A172 (cell line): ENCODE measurements around the gene ESF1. TPM values are rescaled to one million over a fixed set of nuclear protein-coding genes. Genes with fewer than 3 reads are reported as not detected.
"Not testable (repeated sequence)": the region's sequence is repeated elsewhere in the genome, so short reads cannot be mapped to it uniquely, and the experiment has no call there.

Experiments used
- DNase-seq: peaks from one replicate; pipeline ENCODE4 v3.0.0-alpha.2; 2015; ENCODE audit warnings: low spot score
- total RNA-seq: library from RNA; depleted of rRNA; stranded (reverse); fragments of >200 nt; shearing (Covaris generic); gene quantifications from 2 replicates; pipeline ENCODE4 v1.2.3, GENCODE V29; 2014

Gene ESF1
- total RNA-seq, 1 experiment from 2014 or later = 20.9 TPM

DNA sequence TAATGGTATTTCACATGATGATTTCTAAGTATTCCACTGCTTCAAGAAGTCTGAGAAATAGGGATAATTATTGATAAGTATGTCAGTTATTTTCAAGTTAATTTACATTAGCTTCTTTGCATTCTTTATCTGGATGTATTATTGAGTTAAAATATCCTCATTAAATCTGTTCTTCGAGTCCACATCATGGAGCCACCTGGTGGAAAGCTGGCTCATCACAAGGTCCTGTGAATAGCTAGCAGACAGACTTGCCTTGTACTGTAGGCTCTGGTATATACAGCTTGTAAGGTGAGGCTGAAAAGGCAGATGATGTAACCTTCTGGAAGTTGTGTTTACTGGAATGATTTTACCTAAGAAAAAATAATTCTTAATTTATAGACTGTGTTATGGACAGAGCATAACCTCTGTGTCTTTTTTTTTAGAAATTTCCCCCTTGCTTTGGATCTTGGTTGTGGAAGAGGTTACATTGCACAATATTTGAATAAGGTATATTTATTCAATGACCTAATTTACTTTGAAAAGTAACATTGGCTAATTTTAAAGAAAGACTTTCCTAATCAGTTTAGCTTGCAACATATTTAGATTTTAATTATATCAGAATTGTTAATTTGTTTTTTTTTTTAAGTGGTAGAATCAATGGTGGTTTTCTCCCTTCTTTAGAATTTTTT lies 3.6 kb upstream of the ESF1 start:
- peak; percentile 43 for DNase-seq

DNA sequence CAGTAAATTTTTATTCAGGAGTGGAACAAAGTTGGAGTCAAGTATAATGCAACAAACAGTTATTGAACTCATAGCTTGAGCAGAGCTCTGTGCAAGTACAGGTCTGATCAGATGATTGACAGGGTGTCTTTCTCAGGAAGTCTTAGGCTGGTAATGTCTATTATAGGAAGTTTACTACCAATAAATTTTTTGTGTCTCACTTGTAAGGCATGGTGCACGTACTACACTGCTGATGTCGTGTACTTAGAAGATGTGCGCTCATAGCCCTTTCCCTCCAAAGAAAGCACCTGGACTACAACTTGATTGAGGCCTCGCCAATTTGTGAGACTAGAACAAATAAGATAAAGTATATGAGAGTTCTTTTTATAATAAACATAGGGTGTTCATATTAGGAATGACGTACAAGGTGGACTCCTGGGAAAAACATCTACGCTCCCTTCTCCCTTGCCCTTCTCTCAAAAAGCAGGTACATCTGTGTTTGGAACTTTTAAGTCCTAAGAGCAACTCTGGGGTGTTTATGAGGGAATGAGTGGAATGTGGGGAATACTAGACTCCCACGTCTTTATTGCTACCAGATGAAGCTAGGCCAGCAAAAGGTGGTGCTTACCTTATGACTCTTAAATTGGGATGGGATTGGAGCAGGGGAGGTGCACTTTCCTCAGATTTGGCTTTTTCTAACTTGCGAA lies 1.6 kb upstream of the ESF1 start:
- DNase-seq = no peak

DNA sequence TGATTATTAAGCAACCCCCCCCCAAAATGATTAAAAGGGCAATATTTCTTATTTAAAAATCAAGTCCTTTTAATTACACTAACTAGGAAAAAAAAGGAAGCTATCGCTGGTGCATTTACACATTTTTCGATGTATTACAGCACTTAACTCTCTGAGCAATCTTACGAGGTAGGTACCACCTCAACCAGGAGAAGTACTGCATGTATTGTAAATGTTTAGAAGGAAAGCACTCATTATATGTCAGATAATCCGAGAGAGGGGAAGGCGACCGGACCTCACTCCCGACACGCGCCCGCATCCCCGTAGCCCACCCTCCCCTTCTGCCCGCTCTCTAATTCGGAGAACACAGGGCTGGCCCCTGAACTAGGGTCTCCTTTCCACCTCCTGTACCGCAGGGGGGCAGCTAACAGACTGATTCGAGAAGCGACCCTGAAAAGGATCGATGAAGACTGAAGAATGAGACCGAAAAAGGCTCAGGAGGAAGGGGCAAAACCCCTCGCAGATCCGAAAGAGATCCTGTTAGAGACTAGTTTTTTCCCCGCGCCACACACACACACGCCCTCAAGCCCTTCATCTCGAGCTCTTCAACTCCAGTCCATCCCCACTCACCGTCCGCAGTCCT lies 337 bp downstream of the ESF1 start:
- no peak for DNase-seq

DNA sequence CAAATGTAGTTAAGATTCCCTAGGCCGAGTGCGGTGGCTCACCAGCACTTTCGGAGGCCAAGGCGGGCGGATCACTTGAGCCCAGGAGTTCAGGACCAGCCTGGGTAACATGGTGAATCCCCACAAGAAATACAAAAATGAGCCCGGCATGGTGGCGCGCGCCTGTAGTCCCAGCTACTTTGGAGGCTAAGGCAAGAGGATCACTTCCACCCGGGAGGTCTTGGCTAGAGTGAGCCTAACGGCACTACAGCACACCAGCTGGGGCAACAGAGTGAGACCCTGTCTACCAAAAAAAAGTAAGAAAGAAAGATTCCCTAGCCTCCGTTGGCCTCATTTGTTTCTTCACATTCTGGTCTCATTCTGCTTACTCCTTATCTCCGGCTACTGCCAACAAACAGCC lies 1.2 kb downstream of the ESF1 start:
- no peak for DNase-seq

DNA sequence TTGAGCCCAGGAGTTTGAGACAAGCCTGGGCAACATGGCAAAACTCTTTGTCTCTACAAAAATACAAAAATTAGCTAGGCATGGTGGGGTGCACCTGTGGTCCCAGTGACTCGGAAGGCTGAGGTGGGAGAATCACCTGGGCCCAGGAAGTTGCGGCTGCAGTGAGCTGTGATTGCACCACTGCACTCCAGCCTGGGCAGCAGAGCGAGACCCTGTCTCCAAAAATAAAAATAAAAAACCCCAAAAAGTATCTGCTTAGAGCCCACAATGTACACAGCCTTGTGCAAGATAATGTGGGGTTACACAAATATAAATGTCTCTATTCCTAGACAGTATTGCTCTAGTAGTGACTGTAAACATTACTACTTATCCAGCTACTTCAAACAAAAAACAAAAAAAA lies 5.9 kb downstream of the ESF1 start:
- DNase-seq = no peak

DNA sequence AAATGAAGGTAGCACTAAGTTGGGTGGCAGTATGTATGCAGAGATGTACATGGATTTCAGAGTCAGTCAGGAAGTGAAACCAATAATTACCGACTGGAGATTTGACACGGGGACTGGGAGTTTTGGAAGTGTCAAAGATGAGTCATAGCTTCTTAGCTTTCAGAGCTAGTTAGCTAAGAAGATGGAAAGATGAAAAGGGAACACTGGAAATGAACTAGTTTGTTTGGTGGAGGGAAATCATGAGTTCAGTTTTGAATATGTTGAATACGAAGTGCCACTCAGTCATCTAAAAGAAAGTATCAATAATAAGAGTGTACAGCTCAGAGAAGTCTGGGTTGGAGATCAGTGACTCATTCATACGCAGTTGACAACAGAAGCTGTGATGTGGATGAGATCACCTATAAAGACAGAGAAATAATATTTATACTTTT lies 7.5 kb downstream of the ESF1 start:
- DNase-seq = no peak

DNA sequence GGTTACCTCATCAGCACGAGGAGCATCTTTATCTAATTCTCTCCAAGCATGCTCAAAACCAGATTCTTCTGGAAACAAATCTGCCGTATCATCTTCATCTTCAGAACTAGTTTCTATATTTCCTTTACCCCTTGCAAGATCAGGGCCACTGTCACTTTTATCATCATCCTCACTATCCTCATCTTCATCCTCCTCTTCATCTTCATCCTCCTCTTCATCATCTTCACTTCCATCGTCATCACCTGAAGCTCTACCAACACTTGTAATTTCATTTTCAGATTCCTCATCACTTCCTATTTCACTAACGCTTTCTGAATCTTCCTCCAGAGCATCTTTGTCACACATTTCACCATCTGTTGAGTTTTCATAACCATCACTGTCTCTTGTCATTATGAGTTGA lies 8.9 kb downstream of the ESF1 start:
- no peak for DNase-seq

DNA sequence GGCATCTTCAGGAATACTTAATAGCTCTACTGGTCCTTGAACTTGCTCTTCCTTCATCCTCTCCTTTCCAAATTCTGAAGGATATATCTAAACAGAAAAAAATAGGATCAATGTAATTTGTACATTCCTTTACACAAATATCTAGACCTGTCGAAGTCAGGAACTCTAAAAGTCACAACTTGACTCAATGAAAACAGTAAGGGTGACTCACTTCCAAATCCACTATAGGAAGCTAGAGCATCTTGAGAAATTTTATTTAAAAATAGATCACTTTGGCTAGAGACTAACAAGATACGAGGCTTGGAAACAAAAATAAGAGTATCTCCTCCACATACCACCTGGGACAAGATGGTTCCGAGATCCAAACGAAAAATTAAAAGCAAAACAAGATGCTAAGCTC lies 12.2 kb downstream of the ESF1 start:
- no peak for DNase-seq

DNA sequence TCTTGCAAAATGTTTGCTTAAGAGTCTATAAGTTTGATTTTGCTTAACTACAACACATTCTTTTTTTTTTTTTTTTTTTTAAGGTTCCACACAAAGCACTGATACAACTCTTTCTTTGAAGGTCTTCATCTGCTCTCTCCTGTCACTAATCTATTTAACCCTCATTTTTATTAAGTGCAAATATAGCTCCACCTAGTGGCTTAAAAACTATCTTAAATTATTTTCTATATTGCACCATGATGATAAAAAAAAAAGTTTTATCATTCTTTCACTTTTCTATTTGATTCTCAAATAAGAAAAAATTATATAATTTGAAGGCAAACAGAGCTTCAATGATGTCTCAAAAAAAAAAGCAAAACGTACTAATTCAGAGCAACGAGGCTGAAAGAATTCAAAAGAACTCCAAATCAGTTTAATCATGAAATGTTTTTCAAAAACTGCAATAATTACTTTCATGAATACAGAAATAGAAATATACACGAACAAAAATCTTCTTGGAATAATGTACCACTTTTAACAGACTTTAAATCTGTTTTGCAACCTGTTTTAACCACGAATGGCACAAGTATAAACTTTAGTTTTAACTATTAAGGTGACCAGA lies 12.8 kb downstream of the ESF1 start:
- peak; percentile 15 for DNase-seq

DNA sequence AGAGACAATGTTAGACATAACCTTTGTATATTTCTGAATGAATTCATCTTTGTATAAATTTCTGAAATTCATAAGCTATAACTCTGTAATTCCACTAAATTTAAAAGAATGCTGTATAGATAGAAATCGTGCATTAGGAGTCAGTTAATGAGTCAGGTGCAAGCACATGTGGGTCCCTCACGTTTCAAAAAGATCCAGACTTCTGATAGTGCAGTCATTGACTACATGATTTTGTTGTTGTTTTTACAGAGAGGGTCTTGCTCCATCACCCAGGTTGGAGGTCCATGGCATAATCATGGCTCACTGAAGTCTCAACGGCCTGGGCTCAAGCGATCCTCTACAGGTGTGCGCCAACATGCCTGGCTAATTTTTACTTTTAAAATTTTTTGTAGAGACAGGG lies 14.6 kb downstream of the ESF1 start:
- no peak for DNase-seq

DNA sequence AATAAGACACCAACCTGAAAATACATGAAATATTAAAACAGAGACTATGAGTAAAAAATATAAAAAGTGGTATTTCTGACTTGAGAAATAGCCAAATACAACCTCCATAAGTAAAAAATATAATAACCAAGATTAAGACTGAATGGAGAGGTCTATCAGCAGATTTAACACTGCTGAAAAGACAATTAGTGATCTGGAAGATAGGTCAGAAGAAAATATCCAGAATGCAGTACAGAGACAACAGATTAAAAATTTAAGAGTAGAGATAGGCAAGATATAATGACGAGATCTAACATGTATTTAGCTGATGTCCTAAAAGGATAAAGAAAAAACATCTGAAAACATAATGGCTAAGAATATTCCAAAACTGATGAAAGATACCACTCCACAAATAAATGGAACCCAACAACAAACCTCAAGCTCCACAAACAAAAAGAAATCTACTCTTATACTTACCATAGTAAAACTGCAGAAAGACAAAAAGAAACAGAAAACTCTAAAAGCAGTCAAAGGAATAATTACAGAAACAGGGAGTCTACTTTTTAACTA lies 18.8 kb downstream of the ESF1 start:
- no peak for DNase-seq

DNA sequence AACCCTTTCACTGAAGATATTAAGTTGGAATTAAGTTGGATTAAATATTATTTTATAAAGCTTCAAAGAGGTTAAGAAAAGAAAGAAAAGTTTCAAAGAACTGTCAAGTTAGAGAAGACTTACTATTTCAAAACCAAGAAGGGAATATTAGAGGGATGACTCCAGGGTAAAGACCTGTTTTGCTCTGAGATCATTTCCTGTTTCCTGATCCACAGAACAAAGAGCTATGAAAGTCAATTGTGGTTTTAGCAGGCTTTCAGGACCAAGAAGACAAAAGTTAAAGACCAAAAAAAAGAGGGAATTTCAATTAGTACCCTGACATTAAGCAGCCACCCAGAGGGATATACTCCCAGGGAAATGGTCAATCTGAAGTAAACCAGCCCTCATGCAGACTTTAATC lies 19.4 kb downstream of the ESF1 start:
- peak; percentile 13 for DNase-seq

DNA sequence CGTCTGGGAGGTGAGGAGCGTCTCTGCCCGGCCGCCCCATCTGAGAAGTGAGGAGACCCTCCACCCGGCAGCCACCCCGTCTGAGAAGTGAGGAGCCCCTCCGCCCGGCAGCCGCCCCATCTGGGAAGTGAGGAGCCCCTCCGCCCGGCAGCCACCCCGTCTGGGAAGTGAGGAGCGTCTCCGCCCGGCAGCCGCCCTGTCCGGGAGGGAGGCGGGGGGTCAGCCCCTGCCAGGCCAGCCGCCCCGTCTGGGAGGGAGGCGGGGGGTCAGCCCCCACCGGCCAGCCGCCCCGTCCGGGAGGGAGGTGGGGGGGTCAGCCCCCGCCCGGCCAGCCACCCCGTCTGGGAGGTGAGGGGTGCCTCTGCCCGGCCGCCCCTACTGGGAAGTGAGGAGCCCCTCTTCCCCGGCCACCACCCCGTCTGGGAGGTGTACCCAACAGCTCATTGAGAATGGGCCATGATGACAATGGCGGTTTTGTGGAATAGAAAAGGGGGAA lies 24.2 kb downstream of the ESF1 start:
- DNase-seq = not testable (repeated sequence)

DNA sequence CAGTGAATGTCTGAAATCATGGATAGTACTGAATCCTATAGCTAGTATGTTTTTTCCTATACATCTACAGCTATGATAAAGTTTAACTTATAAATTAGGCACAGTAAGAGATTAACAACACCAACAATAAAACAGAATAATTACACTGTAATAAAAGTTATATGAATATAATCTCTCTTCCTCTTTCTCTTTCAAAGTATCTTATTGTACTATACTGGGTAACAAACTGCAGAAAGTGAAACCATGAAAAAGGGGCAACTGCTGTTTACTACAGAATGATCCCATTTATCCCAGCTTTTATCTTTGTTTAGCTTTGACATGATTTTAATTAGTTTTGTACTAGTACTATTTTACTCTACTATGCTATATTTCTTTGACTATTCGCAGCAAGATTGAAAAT lies 25.8 kb downstream of the ESF1 start:
- no peak for DNase-seq

DNA sequence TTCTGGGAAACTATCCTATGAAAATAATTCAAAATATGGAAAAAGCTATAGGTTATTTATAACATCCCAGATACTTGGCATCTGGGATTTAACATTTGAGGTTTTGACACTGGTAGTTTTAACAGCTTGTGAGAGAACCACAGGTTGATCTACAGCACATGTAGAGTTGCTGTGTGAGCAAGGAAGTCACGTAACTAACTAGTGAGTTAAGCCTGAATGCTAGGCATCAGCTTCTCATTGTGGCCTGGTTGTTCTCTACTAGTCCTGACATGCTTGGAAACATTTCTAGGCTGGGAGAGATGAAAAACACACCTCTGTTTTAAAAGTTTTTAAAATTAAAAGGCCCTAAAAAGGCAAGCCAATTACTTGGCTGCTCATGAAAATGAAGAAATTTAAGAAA lies 28.2 kb downstream of the ESF1 start:
- DNase-seq = no peak

DNA sequence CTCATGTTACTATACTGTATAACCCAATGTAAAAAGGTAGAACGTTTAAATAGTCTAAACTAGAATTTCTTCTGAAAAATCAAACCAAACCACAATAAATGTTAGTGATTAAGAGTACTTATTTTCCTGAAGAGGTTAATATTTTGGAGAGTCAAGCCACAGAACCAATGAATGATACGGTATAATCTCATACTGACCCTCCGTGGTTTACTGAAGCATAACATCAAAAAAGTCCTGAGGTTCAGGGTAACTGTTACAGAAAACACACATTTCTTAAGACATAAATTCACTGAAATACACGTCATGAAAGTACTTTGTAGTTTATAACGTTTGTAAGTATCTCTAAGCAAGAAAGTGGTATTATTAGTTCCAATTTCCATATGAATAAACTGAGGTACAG lies 28.9 kb downstream of the ESF1 start:
- DNase-seq = no peak

DNA sequence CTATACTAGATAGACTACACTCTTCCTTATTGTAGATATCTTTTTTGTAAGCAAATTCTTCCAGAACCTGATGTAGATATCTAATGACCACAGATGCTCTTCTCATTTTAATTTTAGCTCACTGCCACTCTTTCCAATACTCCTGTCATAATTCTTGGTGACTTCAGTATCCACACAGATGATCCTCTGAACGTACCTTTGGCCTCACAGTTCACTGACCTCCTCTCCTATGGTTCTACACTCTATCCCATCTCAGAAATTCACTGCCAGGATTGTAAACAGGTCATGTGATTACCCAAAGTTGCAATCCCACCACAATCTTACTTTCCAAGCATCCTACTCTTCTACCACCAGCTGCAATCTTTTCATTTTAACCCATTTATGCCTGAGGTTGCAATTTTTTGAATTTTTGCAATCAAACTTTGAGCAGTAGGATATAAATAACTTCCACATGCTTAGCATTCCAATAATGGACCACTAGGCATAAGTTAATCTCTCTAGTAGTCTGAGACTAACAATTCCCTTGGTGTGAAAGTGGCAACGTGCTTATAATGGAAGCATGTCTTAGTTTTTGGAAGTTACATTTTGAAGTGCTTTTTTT lies 31.2 kb downstream of the ESF1 start:
- no peak for DNase-seq

DNA sequence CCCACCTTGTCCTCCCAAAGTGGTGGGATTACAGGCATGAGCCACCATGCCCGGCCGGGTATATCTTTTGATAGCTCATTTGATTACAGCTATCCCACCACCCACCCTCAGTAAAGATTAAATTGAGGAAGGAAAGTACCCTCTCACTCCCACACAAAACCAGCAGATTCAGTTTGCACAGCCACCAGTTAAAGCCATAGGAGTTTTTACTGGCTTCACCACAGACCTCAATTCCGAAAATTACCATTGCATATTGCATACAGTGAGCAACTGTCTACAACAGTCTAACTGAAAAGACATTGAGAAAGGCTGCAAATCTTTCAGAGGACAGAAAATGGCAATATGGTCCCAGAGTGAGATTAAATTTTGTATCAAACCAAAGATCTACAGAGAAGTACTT lies 34.9 kb downstream of the ESF1 start:
- DNase-seq = no peak

DNA sequence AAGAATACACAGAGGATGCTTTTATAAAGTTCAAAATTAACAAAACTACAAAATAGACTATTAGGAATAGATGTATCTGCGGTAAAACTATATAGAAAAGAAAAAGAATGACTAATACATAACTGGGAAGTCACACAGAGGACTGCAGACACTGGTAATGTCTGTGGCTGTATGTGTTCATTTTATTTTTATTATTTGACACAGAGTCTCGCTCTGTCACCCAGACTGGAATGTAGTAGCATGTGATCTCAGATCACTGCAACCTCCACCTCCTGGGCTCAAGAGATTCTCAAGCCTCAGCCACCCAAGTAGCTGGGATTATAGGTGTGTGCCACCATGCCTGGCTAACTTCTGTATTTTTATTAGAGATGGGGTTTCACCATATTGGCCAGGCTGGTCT lies 38.9 kb downstream of the ESF1 start:
- DNase-seq = no peak

DNA sequence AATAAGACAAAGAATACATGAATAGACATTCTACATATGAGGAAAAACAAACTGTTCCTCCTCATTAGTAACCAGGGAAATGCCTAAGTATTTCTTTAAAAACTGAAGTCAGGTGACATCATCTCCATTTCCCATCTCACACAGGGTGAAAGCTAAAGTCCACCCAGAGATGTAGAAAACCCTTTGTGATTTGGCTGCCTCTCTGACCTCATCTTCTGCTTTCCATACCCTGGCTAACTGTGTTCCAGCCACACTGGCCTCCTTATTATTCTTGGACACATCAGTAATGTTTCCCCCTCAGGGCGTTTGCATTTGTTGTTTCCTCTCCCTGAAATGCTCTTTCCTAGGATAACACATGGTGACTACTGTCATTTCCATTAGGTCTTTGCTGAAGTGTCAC lies 40.4 kb downstream of the ESF1 start:
- no peak for DNase-seq

DNA sequence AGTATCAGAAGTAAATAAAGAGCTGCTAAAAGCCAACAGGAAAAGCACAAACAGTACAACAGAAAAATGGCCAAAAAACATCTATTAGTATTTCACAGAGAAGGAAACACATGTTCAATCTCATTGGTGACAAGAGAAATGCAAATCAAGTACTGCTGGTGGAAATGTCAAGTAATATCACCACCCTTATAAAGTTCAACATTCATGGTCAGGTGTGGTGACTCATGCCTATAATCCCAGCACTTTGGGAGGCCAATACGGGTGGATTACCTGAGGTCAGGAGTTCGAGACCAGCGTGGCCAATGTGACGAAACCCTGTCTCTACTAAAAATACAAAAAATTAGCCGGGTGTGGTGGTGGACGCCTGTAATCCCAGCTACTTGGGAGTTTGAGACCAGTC lies 42.8 kb downstream of the ESF1 start:
- peak; percentile 5 for DNase-seq
